Measurements from ENCODE around the gene CMKLR1.

CMKLR1 gene

DNA sequence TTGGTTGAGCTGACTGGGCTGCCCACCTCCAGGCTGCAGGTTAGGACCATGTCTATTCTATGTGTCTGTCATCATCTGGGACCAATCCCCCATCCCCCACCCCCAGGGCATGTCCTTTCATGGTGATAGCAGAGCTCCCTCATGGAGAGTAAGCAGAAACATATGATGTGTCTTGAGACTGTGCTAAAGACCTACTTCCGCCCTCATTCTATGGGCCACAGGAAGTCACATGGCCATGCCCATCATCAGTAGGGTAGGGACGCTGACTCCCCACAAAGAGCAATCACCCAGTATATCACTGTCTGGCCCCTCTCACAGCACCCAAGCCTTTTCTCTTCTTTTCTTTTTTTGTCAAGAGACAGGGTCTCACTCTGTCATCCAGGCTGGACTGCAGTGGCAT, 99.7 kb downstream of the CMKLR1 start:
- H3K4me1 ChIP-seq (ENCODE audit: control insufficient read depth, insufficient read depth, low read length): peaks cover 28% of the 10 kb centered on the region
- H3K9ac ChIP-seq (ENCODE audit: low read length): no peak overlapping the region
- no peaks in the 10 kb centered on the region for H3K36me3 ChIP-seq (ENCODE audit: control insufficient read depth, insufficient read depth, low read length)
- no peak overlapping the region for H3K4me3 ChIP-seq (ENCODE audit: low read depth, low read length)
- peaks cover 5% of the 10 kb centered on the region; the same call in 1 of the 2 replicates for H3K9me3 ChIP-seq (ENCODE audit: control insufficient read depth, insufficient read depth, low read depth, low read length)
- no peak overlapping the region for H3K27ac ChIP-seq (ENCODE audit: low read depth, low read length)
- no peaks in the 10 kb centered on the region for H3K27me3 ChIP-seq (ENCODE audit: control insufficient read depth, insufficient read depth, low read length)

- Histone ChIP-seq H3K36me3 (ENCODE audit: control insufficient read depth, insufficient read depth, low read length) (no peaks in the 10 kb centered on the region), H3K4me1 (ENCODE audit: control insufficient read depth, insufficient read depth, low read length) (peaks cover 28% of the 10 kb centered on the region), H3K4me3 (ENCODE audit: low read depth, low read length) (no peak overlapping the region), H3K9me3 (ENCODE audit: control insufficient read depth, insufficient read depth, low read depth, low read length) (peaks cover 5% of the 10 kb centered on the region; the same call in 1 of the 2 replicates), H3K9ac (ENCODE audit: low read length) (no peak overlapping the region), H3K27ac (ENCODE audit: low read depth, low read length) (no peak overlapping the region), H3K27me3 (ENCODE audit: control insufficient read depth, insufficient read depth, low read length) (no peaks in the 10 kb centered on the region)
These were observed 100.6 kb downstream of the CMKLR1 start for GRCh38 chr12:108238474-108238873.

Measured in HUES6 (cell line).